SK-N-SH (cell line): Measurements from ENCODE around the gene HOTAIR. TPM values are rescaled to one million over a fixed set of nuclear protein-coding genes. Genes with fewer than 3 reads are reported as not detected.

Experiments
- CTCF ChIA-PET: fragments of 300-600, 350-600 bp; formaldehyde crosslinking; extraction: SDS; loops from one replicate; lab custom pipeline; 2021; lab: Yijun Ruan, JAX
- POLR2A ChIA-PET: fragments of 350-600 bp; sonication (Branson Sonifier 250); formaldehyde crosslinking; extraction: SDS; loops from one replicate; lab custom pipeline; 2020; ENCODE audit warnings: antibody characterized with exemption, inconsistent platforms; lab: Yijun Ruan, JAX
- DNase-seq: peaks from one replicate; pipeline ENCODE4 v3.0.0; 2012
- H2AFZ ChIP-seq: fragments of 200-600 bp; sonication (generic); 2 replicates; pipeline ENCODE4 v1.8.1; 2016; ENCODE audit warnings: antibody characterized with exemption, mild to moderate bottlenecking, low read depth
- H3F3A ChIP-seq: fragments of 200-600 bp; sonication (generic); replicated peaks from 2 replicates; pipeline ENCODE3; 2016; ENCODE audit warnings: antibody characterized with exemption, mild to moderate bottlenecking; ENCODE audit not compliant: insufficient read depth
- H3K27ac ChIP-seq, 2 experiments: fragments of 200-500 bp in 1 of 2; fragments of 200-600 bp in 1 of 2; sonication (Bioruptor generic) in 1 of 2; sonication (generic), shearing (Covaris generic) in 1 of 2; 2 replicates each; pipeline versions ENCODE4 v1.5.1 to v1.6.1; 2014 to 2016; ENCODE audit warnings: low read depth in 2 of 2, inconsistent platforms in 1 of 2, low read length in 1 of 2, mild to moderate bottlenecking in 1 of 2, mixed read lengths in 1 of 2
- H3K27me3 ChIP-seq: fragments of 200-600 bp; sonication (generic), shearing (Covaris generic); 2 replicates; pipeline ENCODE4 v1.6.1; 2016; ENCODE audit warnings: mixed run types; ENCODE audit not compliant: insufficient read depth
- H3K36me3 ChIP-seq, 2 experiments: fragments of 200-500 bp in 1 of 2; fragments of 200-600 bp in 1 of 2; sonication (Bioruptor generic) in 1 of 2; sonication (generic) in 1 of 2; replicated peaks in 1 of 2; 2 replicates each; pipeline versions ENCODE3 to v1.5.1; 2014 to 2016; ENCODE audit warnings: low read length in 1 of 2, mild to moderate bottlenecking in 1 of 2; ENCODE audit not compliant: insufficient read depth in 2 of 2, control insufficient read depth in 1 of 2
- H3K4me1 ChIP-seq, 2 experiments: fragments of 200-500 bp in 1 of 2; fragments of 200-600 bp in 1 of 2; sonication (Bioruptor generic) in 1 of 2; sonication (generic), shearing (Covaris generic) in 1 of 2; 2 replicates each; pipeline versions ENCODE4 v1.5.1 to v1.6.1; 2014 to 2016; ENCODE audit warnings: low read depth in 1 of 2, low read length in 1 of 2, mixed run types in 1 of 2; ENCODE audit not compliant: insufficient read depth in 2 of 2, control insufficient read depth in 1 of 2
- H3K4me2 ChIP-seq: fragments of 200-600 bp; sonication (generic), shearing (Covaris generic); 2 replicates; pipeline ENCODE4 v1.6.1; 2017; ENCODE audit warnings: mixed run types
- H3K4me3 ChIP-seq, 2 experiments: fragments of 200-500 bp in 1 of 2; fragments of 200-600 bp in 1 of 2; sonication (Bioruptor generic) in 1 of 2; sonication (generic), shearing (Covaris generic) in 1 of 2; 2 replicates each; pipeline versions ENCODE4 v1.5.1 to v1.8.1; 2014 to 2016; ENCODE audit warnings: low read depth in 2 of 2, inconsistent platforms in 1 of 2, low read length in 1 of 2, mild to moderate bottlenecking in 1 of 2, mixed read lengths in 1 of 2, moderate library complexity in 1 of 2
- H3K79me2 ChIP-seq: fragments of 200-600 bp; sonication (generic); 2 replicates; pipeline ENCODE4 v1.8.1; 2017; ENCODE audit warnings: mild to moderate bottlenecking; ENCODE audit not compliant: insufficient read depth
- H3K9ac ChIP-seq: fragments of 200-600 bp; sonication (generic); 2 replicates; pipeline ENCODE4 v1.6.1; 2017; ENCODE audit warnings: mixed run types
- H3K9me2 ChIP-seq: fragments of 200-600 bp; sonication (generic); 2 replicates; pipeline ENCODE4 v1.6.1; 2017; ENCODE audit warnings: mixed run types
- H3K9me3 ChIP-seq: fragments of 200-600 bp; sonication (generic); 2 replicates; pipeline ENCODE4 v1.6.1; 2017; ENCODE audit warnings: mixed run types, mild to moderate bottlenecking, moderate library complexity
- H4K20me1 ChIP-seq: fragments of 200-600 bp; sonication (generic); 2 replicates; pipeline ENCODE4 v1.6.1; 2017; ENCODE audit warnings: mild to moderate bottlenecking, mixed run types; ENCODE audit not compliant: insufficient read depth
- CHD2 ChIP-seq: fragments of 150-350 bp; IDR thresholded peaks from 2 replicates; pipeline ENCODE4 v1.6.1; 2018; ENCODE audit warnings: low read length; ENCODE audit not compliant: partially characterized antibody
- ELF1 ChIP-seq: IDR thresholded peaks from 2 replicates; pipeline ENCODE4 v1.4.0; 2012
- EZH2phosphoT487 ChIP-seq: fragments of 200-600 bp; sonication (generic); IDR thresholded peaks from 2 replicates; pipeline ENCODE4 v1.6.1; 2017; ENCODE audit warnings: low read depth, mixed run types, mild to moderate bottlenecking, antibody characterized with exemption, moderate library complexity, borderline replicate concordance
- FOSL2 ChIP-seq: IDR thresholded peaks from 2 replicates; pipeline ENCODE4 v1.4.0; 2012; ENCODE audit warnings: low read depth, mild to moderate bottlenecking, moderate library complexity, borderline replicate concordance
- GABPA ChIP-seq: IDR thresholded peaks from 2 replicates; pipeline ENCODE4 v1.4.0; 2012; ENCODE audit warnings: low read depth, mild to moderate bottlenecking
- JUND ChIP-seq: IDR thresholded peaks from 2 replicates; pipeline ENCODE4 v1.4.0; 2012
- MEF2A ChIP-seq: IDR thresholded peaks from 2 replicates; pipeline ENCODE4 v1.4.0; 2012; ENCODE audit warnings: low read depth, borderline replicate concordance
- MXI1 ChIP-seq: IDR thresholded peaks from 2 replicates; pipeline ENCODE4 v1.6.1; 2012; ENCODE audit warnings: mild to moderate bottlenecking, low read depth, low read length, improper control_type of control experiment
- NFIC ChIP-seq: IDR thresholded peaks from 2 replicates; pipeline ENCODE4 v1.4.0; 2012; ENCODE audit warnings: borderline replicate concordance
- NRF1 ChIP-seq: IDR thresholded peaks from 2 replicates; pipeline ENCODE4 v1.6.1; 2012; ENCODE audit warnings: low read depth, mild to moderate bottlenecking, low read length
- POLR2AphosphoS5 ChIP-seq: IDR thresholded peaks from 2 replicates; pipeline ENCODE4 v1.6.1; 2012; ENCODE audit warnings: low read depth, low read length
- RFX5 ChIP-seq: IDR thresholded peaks from 2 replicates; pipeline ENCODE4 v1.6.1; 2012; ENCODE audit warnings: mild to moderate bottlenecking, improper control_type of control experiment, low read length
- SIN3A ChIP-seq: IDR thresholded peaks from 2 replicates; pipeline ENCODE4 v1.6.1; 2012; ENCODE audit warnings: low read depth, mild to moderate bottlenecking, low read length, moderate library complexity, borderline replicate concordance
- TAF1 ChIP-seq: IDR thresholded peaks from 2 replicates; pipeline ENCODE4 v1.6.1; 2012; ENCODE audit warnings: low read depth, mild to moderate bottlenecking, low read length, moderate library complexity, borderline replicate concordance
- WGBS: methylation state at CpG from one replicate; pipeline ENCODE4 v1.1.6; 2017; ENCODE audit warnings: low lambda C conversion rate; 5-methylcytosine and 5-hydroxymethylcytosine counted together
- polyA plus RNA-seq, 3 experiments: library from polyadenylated mRNA; depleted of rRNA; stranded (reverse); fragments of >200 nt; gene quantifications; 2 replicates each; pipeline ENCODE4 v1.2.3, GENCODE V29; 2012
- TF ChIP-seq, protein P1 (sequence below): IDR thresholded peaks from 2 replicates; pipeline ENCODE4 v1.4.0; 2012; ENCODE audit warnings: low read depth, borderline replicate concordance
- TF ChIP-seq, protein P2 (sequence below): IDR thresholded peaks from 2 replicates; pipeline ENCODE4 v1.4.0; 2012; ENCODE audit warnings: low read depth, borderline replicate concordance
- TF ChIP-seq, protein P3 (sequence below): IDR thresholded peaks from 2 replicates; pipeline ENCODE4 v1.4.0; 2012; ENCODE audit warnings: low read depth

Gene HOTAIR
- polyA plus RNA-seq, 1 of the 3 experiments (the other 2 are of a cell fraction): not detected

DNA sequence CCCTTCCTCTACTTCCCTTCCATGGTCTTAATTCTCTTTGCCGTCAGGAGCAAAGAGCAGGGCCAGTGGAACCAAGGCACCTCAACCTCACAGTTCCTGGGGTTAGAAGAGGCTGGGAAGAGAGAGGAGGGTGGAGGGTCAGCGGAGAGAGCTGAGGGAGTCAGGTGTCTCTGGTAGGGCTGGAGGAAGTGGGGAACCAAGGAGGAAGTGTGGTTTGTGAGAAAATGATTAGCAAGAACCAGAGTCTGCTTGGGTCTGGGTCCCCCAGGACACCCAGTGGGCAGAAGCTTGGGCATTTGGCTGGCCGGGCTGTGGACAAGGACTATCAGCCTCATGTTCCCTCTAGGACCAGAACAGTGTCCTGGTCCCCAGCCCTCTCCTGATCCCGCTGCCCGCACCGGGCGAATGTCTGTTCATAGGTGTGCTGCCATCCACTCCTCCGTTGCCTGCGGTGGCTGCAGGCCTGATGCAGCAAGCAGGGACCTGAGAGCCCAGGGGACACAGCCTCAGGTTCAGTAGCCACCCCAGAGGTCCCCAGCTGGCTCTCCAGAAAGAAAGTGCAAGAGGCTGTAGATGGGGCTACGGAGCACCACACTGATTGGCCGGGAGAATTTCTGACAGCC lies 17.7 kb downstream of the HOTAIR start:
- ChIA-PET CTCF (interaction anchor here (1.0 to 1.3 kb wide), 2 partner anchors 28 to 211 kb away, joined by 3 read pairs; partner anchors contain the start of gene HOXC10), POLR2A (no interaction called here)
- no peaks in the 10 kb centered on the region for H3F3A ChIP-seq
- H3K27ac ChIP-seq: no peak overlapping the region
- no peak overlapping the region for H2AFZ ChIP-seq
- no peak overlapping the region for H3K4me2 ChIP-seq
- no peak overlapping the region for H3K4me3 ChIP-seq
- no peaks in the 10 kb centered on the region for H3K4me1 ChIP-seq
- 25% methylated on average over 4 of the region's 11 CpGs for WGBS
- H3K9me2 ChIP-seq: no peaks in the 10 kb centered on the region
- H3K79me2 ChIP-seq: no peaks in the 10 kb centered on the region
- H3K9me3 ChIP-seq: no peaks in the 10 kb centered on the region
- peaks cover 98% of the 10 kb centered on the region for H3K27me3 ChIP-seq
- H4K20me1 ChIP-seq: peaks cover 13% of the 10 kb centered on the region; the same call in 1 of the 2 replicates
- no peaks in the 10 kb centered on the region for H3K36me3 ChIP-seq
- TF ChIP-seq SIN3A (no peak), POLR2AphosphoS5 (no peak)
- TF ChIP-seq, protein P1, sequence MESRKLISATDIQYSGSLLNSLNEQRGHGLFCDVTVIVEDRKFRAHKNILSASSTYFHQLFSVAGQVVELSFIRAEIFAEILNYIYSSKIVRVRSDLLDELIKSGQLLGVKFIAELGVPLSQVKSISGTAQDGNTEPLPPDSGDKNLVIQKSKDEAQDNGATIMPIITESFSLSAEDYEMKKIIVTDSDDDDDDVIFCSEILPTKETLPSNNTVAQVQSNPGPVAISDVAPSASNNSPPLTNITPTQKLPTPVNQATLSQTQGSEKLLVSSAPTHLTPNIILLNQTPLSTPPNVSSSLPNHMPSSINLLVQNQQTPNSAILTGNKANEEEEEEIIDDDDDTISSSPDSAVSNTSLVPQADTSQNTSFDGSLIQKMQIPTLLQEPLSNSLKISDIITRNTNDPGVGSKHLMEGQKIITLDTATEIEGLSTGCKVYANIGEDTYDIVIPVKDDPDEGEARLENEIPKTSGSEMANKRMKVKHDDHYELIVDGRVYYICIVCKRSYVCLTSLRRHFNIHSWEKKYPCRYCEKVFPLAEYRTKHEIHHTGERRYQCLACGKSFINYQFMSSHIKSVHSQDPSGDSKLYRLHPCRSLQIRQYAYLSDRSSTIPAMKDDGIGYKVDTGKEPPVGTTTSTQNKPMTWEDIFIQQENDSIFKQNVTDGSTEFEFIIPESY: no peak
- no peak overlapping the region for H3K9ac ChIP-seq
- DNase-seq: no peak

DNA sequence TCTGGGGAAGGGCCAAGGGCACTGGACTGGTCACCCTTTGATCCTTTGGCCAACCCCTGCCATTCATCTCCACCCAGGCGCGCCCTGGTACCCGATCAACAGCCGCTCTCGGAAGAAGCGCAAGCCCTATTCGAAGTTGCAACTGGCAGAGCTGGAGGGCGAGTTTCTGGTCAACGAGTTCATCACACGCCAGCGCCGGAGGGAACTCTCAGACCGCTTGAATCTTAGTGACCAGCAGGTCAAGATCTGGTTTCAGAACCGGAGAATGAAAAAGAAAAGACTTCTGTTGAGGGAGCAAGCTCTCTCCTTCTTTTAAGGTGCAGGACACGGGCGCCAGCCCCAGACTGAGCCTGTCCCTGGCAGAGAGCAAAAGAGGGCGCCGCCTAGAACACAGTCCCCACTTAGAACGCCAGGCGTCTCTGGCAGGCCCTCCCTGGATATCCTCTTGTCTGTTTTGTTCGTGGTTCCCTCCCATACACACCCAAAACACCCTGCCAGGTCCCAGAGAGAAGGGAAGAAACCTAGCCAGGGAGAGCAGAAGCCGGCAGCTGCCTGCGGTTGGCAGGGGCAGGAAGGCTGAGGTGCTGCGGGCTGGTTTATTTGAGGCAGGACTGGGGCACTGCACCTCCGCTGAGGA lies 18.4 kb downstream of the HOTAIR start:
- no peaks in the 10 kb centered on the region for H3K79me2 ChIP-seq
- no peak overlapping the region for H2AFZ ChIP-seq
- H3K4me2 ChIP-seq: no peak overlapping the region
- ChIA-PET CTCF (interaction anchor here (1.0 to 1.3 kb wide), 2 partner anchors 29 to 210 kb away, joined by 3 read pairs; partner anchors contain the start of gene HOXC10), POLR2A (no interaction called here)
- H3K9me3 ChIP-seq: no peaks in the 10 kb centered on the region
- WGBS: 12% methylated on average over 22 of the region's 25 CpGs
- TF ChIP-seq CHD2 (no peak), MEF2A (no peak), ELF1 (no peak), RFX5 (no peak), FOSL2 (no peak), EZH2phosphoT487 (no peak), NRF1 (no peak), JUND (no peak), MXI1 (no peak), GABPA (no peak), TAF1 (no peak), NFIC (no peak)
- TF ChIP-seq, protein P2, sequence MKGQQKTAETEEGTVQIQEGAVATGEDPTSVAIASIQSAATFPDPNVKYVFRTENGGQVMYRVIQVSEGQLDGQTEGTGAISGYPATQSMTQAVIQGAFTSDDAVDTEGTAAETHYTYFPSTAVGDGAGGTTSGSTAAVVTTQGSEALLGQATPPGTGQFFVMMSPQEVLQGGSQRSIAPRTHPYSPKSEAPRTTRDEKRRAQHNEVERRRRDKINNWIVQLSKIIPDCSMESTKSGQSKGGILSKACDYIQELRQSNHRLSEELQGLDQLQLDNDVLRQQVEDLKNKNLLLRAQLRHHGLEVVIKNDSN: no peak
- TF ChIP-seq, protein P3, sequence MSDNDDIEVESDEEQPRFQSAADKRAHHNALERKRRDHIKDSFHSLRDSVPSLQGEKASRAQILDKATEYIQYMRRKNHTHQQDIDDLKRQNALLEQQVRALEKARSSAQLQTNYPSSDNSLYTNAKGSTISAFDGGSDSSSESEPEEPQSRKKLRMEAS: no peak
- TF ChIP-seq, protein P1: no peak
- no peak overlapping the region for H3K27ac ChIP-seq
- peaks cover 98% of the 10 kb centered on the region for H3K27me3 ChIP-seq
- DNase-seq: no peak
- H3F3A ChIP-seq: no peaks in the 10 kb centered on the region
- H3K36me3 ChIP-seq: no peaks in the 10 kb centered on the region
- no peaks in the 10 kb centered on the region; a peak in 1 of 4 replicates for H3K4me1 ChIP-seq
- H3K4me3 ChIP-seq: no peak overlapping the region
- H3K9ac ChIP-seq: no peak overlapping the region
- H4K20me1 ChIP-seq: peaks cover 13% of the 10 kb centered on the region; the same call in 1 of the 2 replicates
- no peaks in the 10 kb centered on the region for H3K9me2 ChIP-seq
